GM21619 (cell line): ENCODE data around the gene SFR1.
"Not testable (repeated sequence)": the region's sequence is repeated elsewhere in the genome, so short reads cannot be mapped to it uniquely, and the experiment has no call there.

ENCODE experiments used
- ATAC-seq: cut with Tn5 transposase; IDR thresholded peaks from one replicate; pipeline ENCODE4 v1.9.1; 2021; ENCODE audit not compliant: unreplicated experiment

Gene SFR1

GRCh38 chr10:104155591-104155990, 33.6 kb downstream of the SFR1 start:
- ATAC-seq, result no peak

- no peak for ATAC-seq
Measured at GRCh38 chr10:104170610-104171254, 48.8 kb downstream of the SFR1 start.

GRCh38 chr10:104174136-104174535, 52.2 kb downstream of the SFR1 start:
- not testable (repeated sequence) for ATAC-seq
